Measurements from ENCODE around the gene PTGES3.
"Not testable (repeated sequence)": the region's sequence is repeated elsewhere in the genome, so short reads cannot be mapped to it uniquely, and the experiment has no call there.

The PTGES3 gene

GRCh38 chr12:56657416-56658379 lies 30.4 kb downstream of the PTGES3 start:
- DNase-seq (ENCODE audit: low read depth, low spot score), result no peak

- DNase-seq (ENCODE audit: low read depth, low spot score), result not testable (repeated sequence)
These were observed 34.3 kb downstream of the PTGES3 start for GRCh38 chr12:56653781-56654180.

GRCh38 chr12:56648023-56648422 lies 40.1 kb downstream of the PTGES3 start:
- DNase-seq (ENCODE audit: low read depth, low spot score), result not testable (repeated sequence)

GRCh38 chr12:56645717-56646446 lies 42.2 kb downstream of the PTGES3 start, which contains the start of gene ATP5F1B:
TSS of gene ATP5F1B (minus strand) at chr12:56645984. CDS start at chr12:56645963, 21 bp downstream.
- peak; percentile 76 for DNase-seq (ENCODE audit: low read depth, low spot score)

- no peak for DNase-seq (ENCODE audit: low read depth, low spot score)
These were observed 42.8 kb downstream of the PTGES3 start for GRCh38 chr12:56645201-56645716.

- DNase-seq (ENCODE audit: low read depth, low spot score), result no peak
These were observed 43.4 kb downstream of the PTGES3 start for GRCh38 chr12:56644654-56645053.

- no peak for DNase-seq (ENCODE audit: low read depth, low spot score)
These were observed 46.9 kb downstream of the PTGES3 start for GRCh38 chr12:56641219-56641618.

- no peak for DNase-seq (ENCODE audit: low read depth, low spot score)
These were observed 50.5 kb downstream of the PTGES3 start for GRCh38 chr12:56637621-56638020.

GRCh38 chr12:56636675-56637540 lies 51.2 kb downstream of the PTGES3 start:
- peak; percentile 77 for DNase-seq (ENCODE audit: low read depth, low spot score)

GRCh38 chr12:56635806-56636674 lies 52.0 kb downstream of the PTGES3 start:
- DNase-seq (ENCODE audit: low read depth, low spot score), result peak; percentile 71

GRCh38 chr12:56634837-56635791 lies 53.0 kb downstream of the PTGES3 start:
- DNase-seq (ENCODE audit: low read depth, low spot score), result no peak

GRCh38 chr12:56634242-56634836 lies 53.7 kb downstream of the PTGES3 start:
- no peak for DNase-seq (ENCODE audit: low read depth, low spot score)

- no peak for DNase-seq (ENCODE audit: low read depth, low spot score)
These were observed 54.4 kb downstream of the PTGES3 start for GRCh38 chr12:56633468-56634241.

- DNase-seq (ENCODE audit: low read depth, low spot score), result no peak
These were observed 55.2 kb downstream of the PTGES3 start for GRCh38 chr12:56632701-56633467.

- no peak for DNase-seq (ENCODE audit: low read depth, low spot score)
These were observed 56.0 kb downstream of the PTGES3 start for GRCh38 chr12:56631790-56632700.

- DNase-seq (ENCODE audit: low read depth, low spot score), result peak; percentile 67
These were observed 57.9 kb downstream of the PTGES3 start, which contains the start of gene BAZ2A for GRCh38 chr12:56630180-56630632. TSS of gene BAZ2A (minus strand) at chr12:56630326. CDS start at chr12:56617530, 12,796 bp downstream.
